Fibroblast of villous mesenchyme (primary cell): Measurements from ENCODE around the gene CTAGE1. TPM values are rescaled to one million over a fixed set of nuclear protein-coding genes. Genes with fewer than 3 reads are reported as not detected.

Source experiments
- DNase-seq: peaks from one replicate; pipeline ENCODE4 v3.0.0-alpha.2; 2010; ENCODE audit warnings: low read depth
- H3K4me3 ChIP-seq: 2 replicates; pipeline ENCODE4 v1.5.1; 2011; ENCODE audit warnings: low read depth, mild to moderate bottlenecking, low read length
- total RNA-seq: library from RNA; depleted of rRNA; stranded (reverse); fragments of >200 nt; gene quantifications from 2 replicates; pipeline ENCODE4 v1.2.3, GENCODE V29; 2012
- TF ChIP-seq, protein P1 (sequence below): IDR thresholded peaks from 2 replicates; pipeline ENCODE4 v1.5.1; 2012; ENCODE audit warnings: low read depth, mild to moderate bottlenecking, low read length; ENCODE audit not compliant: insufficient read depth

CTAGE1 gene
- total RNA-seq, 1 donor, result 0.43 TPM

DNA sequence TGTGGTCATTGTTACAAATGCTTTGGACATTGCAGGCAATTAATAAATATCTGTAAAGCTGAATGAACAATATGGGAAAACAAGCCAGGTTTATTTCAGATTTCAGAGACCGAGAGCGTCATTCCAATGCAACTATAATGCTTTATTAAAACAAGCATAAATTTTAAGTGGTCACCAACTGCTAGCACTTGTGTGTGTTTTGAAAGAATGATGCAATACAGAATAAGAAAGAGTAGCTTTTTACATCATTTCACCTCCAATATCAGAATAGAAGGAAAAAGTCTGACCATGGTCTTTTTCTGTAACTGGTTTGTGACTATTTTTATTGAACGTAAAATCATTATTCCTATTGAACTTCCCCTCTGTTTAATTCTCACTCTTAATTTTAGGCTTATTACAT, 7.6 kb downstream of the CTAGE1 start:
- no peak for DNase-seq
- TF ChIP-seq, protein P1, sequence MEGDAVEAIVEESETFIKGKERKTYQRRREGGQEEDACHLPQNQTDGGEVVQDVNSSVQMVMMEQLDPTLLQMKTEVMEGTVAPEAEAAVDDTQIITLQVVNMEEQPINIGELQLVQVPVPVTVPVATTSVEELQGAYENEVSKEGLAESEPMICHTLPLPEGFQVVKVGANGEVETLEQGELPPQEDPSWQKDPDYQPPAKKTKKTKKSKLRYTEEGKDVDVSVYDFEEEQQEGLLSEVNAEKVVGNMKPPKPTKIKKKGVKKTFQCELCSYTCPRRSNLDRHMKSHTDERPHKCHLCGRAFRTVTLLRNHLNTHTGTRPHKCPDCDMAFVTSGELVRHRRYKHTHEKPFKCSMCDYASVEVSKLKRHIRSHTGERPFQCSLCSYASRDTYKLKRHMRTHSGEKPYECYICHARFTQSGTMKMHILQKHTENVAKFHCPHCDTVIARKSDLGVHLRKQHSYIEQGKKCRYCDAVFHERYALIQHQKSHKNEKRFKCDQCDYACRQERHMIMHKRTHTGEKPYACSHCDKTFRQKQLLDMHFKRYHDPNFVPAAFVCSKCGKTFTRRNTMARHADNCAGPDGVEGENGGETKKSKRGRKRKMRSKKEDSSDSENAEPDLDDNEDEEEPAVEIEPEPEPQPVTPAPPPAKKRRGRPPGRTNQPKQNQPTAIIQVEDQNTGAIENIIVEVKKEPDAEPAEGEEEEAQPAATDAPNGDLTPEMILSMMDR, result no peak
- H3K4me3 ChIP-seq, result no peak overlapping the region

GRCh38 chr18:22409445-22409844, 8.3 kb downstream of the CTAGE1 start:
- no peak overlapping the region for H3K4me3 ChIP-seq
- no peak for DNase-seq
- TF ChIP-seq, protein P1, result no peak

- H3K4me3 ChIP-seq, result no peak overlapping the region
- no peak for DNase-seq
- TF ChIP-seq, protein P1, result peak; percentile 37
These were observed 9.7 kb downstream of the CTAGE1 start for GRCh38 chr18:22408059-22408458.

- H3K4me3 ChIP-seq, result no peak overlapping the region
- no peak for DNase-seq
- TF ChIP-seq, protein P1, result no peak
These were observed 12.6 kb downstream of the CTAGE1 start for GRCh38 chr18:22405142-22405541.

GRCh38 chr18:22403950-22404349, 13.8 kb downstream of the CTAGE1 start:
- TF ChIP-seq, protein P1, result no peak

DNA sequence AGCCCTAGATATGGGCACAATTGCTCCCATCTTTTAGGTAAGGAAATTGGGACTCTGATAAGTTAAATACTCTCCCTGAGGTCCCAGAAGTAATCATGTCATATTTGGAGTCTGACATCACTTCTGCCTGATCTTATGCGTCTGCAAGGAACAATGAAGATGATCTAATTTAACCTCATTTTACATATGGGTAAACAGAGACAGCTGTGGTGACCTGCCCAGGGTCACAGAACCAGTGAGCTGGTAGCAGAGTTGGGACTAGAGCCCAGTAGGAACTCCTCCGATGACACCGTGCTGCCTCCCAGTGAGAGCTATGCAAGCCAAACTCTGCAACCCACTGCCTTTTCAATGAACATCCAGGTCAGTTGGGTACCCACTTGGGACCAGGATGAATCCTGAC, 17.8 kb downstream of the CTAGE1 start:
- no peak overlapping the region for H3K4me3 ChIP-seq
- DNase-seq, result no peak
- TF ChIP-seq, protein P1, result no peak

More at GRCh38 chr18:22403950-22404349, 13.8 kb downstream of the CTAGE1 start:
- no peak overlapping the region for H3K4me3 ChIP-seq
- no peak for DNase-seq

DNA sequence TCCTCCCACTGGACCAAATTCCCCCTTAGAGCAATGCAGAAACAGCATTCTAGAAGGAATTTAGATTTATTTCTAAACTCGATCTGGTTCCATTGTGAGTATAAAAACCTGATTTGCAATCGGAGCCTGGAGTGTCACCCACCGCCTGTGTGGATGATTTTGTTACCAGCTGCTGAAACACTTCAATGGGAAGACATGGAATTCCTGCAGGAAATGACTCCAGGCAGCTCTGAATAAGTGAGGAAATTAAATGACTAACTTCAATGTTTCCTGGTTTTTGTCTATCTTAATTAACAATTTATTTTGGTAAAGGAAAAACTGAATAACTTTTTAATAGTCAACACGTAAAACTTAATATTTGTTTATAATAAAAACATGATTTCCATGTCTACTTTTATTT, 19.3 kb downstream of the CTAGE1 start:
- H3K4me3 ChIP-seq, result no peak overlapping the region
- TF ChIP-seq, protein P1, result no peak
- DNase-seq, result no peak
